NCI-H1436 (cell line): Measurements from ENCODE around the gene PCGF6.
A peak's percentile ranks its signal among the peaks of the same experiment; 100 is the strongest.
"Not testable (repeated sequence)": the region's sequence is repeated elsewhere in the genome, so short reads cannot be mapped to it uniquely, and the experiment has no call there.

Experiments used
- DNase-seq: peaks from one replicate; lab custom pipeline; 2025; lab: John Stamatoyannopoulos, UW

The PCGF6 gene, protein sequence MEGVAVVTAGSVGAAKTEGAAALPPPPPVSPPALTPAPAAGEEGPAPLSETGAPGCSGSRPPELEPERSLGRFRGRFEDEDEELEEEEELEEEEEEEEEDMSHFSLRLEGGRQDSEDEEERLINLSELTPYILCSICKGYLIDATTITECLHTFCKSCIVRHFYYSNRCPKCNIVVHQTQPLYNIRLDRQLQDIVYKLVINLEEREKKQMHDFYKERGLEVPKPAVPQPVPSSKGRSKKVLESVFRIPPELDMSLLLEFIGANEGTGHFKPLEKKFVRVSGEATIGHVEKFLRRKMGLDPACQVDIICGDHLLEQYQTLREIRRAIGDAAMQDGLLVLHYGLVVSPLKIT

DNA sequence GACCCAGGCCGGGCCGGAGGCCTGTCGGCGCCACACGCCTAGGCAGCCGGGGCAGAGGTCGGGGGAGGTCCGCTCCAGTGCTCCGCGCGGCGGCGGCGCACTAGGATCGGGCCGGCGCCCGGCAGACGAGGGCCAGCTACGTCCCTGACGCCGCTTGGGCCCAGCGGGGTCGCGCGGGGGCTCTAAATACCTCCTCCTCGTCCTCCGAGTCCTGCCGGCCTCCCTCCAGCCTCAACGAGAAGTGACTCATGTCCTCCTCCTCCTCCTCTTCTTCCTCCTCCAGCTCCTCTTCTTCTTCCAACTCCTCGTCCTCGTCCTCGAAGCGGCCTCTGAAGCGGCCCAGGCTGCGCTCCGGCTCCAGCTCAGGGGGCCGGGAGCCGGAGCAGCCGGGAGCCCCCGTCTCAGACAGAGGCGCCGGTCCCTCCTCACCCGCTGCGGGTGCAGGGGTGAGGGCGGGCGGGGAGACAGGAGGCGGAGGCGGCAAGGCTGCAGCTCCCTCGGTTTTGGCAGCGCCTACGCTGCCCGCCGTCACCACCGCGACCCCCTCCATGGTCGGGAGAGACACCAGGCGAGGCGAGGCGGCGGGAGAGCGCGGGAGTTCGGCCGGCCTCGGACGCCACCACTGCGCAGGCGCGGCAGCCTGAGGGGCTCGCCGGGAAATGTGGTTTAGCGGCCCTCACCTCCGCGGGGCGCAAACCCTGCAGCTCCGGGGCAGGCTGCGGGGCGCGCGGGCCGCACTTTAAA, at the start of gene PCGF6:
PCGF6 (minus strand) TSS at position 624 of the 744 bp plus-strand sequence; CDS start at position 550, 74 bp downstream.
- DNase-seq: peak; percentile 75

DNA sequence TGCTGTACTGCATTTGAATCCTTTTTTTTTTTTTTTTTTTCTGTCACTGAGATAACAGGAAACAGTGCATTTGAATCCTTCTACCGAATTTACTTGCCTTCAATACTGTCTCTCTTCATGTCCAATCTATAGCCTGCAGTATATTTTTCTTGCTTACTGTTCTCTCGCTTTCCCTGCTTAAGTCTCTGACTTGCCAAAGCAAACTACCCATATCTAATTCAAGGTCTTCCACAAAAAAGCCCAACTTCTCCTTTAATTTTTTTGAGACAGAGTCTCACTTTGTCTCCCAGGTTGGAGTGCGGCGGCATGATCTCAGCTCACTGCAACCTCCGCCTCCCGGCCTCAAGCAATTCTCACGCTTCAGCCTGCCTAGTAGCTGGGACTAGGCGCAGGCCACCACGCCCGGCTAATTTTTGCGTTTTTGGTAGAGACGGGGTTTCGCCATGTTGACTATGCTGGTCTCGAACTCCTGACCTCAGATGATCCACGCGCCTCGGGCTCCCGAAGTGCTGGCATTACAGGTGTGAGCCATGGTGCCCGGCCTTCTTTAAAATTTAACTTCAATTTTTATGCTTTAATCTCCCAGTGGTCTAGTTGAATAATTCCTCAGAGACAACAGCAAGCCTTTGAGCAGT, 46.4 kb upstream of the PCGF6 start:
- no peak for DNase-seq

DNA sequence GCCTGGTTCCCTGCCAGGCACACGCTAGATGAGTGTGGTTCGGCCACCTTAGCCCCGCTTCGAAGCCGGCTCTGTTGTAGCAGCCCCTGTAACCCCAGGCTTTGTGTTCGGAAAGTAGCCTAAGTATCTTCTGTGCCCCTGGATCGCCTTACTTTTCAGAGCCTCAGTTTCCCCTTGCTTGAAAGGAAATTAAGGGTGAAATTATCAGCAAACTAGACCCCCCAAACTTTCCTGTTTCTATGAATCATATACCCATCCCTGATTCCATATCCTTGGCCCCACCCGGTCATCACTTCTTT, 45.8 kb upstream of the PCGF6 start:
- no peak for DNase-seq

DNA sequence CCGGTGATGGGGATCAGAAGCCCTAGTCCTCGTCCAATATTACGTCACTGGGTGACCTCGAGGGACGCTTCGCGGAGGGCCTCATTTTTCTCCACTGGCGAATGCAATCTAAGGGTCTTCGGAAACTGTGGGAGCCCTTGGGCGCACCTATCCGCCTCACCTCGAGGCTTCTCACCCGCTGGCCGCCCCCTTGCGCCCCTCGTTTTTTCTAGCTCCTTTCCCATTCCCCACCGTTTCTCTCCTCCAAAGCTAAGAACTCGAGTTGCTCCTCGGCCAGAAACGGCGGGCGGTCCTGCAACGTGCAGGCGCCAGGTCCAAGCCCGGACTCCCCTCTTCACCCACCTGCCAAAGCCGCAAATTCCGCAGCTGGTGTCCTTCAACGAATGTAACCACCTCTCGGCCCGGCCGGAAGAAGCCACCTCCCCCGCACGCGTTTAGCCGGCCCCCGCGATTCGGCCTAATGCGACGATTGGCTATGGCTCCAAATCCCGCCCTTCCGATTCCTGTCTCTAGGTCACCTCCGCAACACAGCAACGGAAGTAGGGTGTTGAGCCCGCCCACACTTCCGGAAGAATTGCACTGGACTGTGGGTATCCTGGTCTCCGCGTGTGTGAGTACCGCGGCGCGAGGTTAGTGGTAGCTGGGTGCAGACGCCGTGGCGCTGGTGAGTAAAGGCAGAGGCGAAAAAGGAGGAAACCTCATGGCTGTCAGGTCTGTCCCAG, 45.3 kb upstream of the PCGF6 start, which contains the start of the genes ATP5MK and PDCD11:
ATP5MK (minus strand) TSS at position 409 of the 722 bp plus-strand sequence. CDS start 4,018 bp downstream, outside the sequence.
PDCD11 (plus strand) TSS at position 560 of the 722 bp plus-strand sequence. CDS start 1,801 bp downstream, outside the sequence.
- DNase-seq: peak; percentile 97

DNA sequence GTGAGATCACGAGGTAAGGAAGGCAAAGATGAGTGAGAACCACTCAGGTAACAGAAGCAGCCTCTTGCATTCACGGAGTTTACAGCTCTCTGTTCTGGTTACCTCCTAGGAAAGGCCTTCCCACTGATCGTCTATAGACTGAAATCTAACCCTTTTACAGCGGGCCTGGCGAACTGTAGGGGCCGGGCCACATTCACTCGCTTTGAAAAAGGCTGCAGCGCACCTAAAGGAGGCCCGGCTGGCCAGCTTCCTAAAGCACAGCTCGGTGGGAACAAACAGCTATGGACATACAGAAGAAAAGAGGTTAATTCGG, 44.8 kb upstream of the PCGF6 start:
- DNase-seq: no peak

DNA sequence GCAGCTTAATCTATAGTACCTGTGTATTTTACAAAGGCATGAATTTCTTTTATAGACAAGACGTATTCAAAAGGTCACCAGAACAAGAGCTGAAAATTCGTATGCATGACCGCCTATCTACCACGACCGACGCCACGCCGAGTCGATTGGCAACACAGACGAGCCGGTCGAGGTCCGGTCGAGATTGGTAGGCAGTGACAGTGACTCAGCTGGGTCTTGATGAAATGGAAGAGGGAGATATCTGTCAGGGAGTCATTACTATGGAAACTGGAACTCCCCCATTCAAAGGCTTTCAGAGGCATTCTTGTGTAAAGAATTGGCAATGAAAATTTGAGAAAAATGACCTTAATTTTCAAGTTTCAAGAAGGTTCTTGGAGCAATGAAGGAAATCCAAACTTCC, 43.2 kb upstream of the PCGF6 start:
- no peak for DNase-seq

DNA sequence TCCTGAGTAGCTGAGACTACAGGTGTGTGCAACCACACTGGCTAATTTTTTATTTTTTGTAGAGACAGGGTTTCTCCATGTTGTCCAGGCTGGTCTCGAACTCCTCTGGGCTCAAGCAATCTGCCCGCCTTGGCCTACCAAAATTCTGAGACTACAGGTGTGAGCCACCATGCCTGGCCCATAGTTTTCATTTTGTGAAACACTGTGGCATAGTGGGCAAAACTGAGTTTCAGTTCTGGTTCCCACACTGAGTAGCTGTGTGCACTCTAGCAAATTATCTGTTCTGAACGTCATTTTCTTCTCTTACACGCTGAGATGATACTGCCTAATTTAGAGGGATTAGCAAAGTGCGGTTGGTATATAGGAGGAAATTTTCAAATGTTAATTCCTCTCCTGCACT, 31.8 kb upstream of the PCGF6 start:
- no peak for DNase-seq

DNA sequence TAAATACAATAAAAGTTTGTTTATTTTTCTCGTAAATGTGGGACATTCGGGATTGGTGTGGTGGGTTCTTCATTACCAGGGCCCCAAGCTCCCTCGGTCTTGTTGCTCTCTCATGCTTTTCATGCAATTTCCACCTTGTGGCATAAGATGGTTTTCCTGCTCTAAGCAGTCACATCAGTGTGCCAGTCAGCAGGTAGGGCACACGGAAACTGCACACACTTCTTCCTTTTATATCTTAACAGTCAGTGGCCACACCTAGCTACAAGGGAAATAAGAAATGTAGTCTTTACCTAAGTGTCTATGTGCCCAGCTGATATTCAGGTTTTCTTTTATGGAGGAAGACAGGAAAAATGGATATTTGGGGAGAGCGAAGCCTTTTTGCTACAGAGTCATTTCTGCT, 23.3 kb upstream of the PCGF6 start:
- no peak for DNase-seq

DNA sequence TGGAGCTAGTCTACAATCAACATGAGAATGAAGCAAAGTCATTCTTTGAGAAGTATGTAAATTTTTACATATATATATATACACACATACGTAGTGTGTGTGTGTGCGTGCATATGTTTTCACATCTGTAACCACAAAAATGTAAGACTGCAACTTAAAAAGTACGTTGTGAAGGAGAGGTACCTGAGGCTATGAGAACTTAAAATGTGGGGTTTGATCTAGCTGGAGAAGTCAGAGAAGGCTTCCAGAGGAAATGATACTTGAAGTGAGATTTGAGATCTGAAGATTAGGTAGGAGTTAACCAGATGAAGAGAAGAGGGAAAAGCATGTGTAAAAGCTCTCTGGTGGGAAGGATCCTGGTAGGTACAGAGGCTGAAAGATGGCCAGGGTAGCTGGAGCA, 22.6 kb upstream of the PCGF6 start:
- DNase-seq: no peak

DNA sequence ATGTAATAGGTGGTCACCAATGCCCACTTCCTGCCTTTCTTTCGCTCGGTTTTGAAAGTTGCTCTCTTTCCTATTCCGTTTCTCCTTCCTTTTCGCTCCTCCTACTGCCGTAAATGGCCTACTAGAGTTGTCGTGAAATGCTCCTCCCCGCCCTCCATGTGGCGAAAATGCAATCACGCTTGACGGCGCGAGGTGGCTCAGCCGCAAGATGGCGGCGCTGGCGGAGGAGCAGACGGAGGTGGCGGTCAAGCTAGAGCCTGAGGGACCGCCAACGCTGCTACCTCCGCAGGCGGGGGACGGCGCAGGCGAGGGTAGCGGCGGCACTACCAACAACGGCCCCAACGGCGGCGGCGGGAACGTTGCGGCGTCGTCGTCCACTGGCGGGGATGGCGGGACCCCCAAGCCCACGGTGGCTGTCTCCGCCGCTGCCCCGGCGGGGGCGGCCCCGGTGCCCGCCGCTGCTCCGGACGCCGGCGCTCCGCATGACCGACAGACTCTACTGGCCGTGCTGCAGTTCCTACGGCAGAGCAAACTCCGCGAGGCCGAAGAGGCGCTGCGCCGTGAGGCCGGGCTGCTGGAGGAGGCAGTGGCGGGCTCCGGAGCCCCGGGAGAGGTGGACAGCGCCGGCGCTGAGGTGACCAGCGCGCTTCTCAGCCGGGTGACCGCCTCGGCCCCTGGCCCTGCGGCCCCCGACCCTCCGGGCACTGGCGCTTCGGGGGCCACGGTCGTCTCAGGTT, 17.0 kb upstream of the PCGF6 start, which contains the start of gene TAF5:
TAF5 (plus strand) TSS at position 195 of the 737 bp plus-strand sequence; CDS start at position 209, 14 bp downstream.
- peak; percentile 94 for DNase-seq

DNA sequence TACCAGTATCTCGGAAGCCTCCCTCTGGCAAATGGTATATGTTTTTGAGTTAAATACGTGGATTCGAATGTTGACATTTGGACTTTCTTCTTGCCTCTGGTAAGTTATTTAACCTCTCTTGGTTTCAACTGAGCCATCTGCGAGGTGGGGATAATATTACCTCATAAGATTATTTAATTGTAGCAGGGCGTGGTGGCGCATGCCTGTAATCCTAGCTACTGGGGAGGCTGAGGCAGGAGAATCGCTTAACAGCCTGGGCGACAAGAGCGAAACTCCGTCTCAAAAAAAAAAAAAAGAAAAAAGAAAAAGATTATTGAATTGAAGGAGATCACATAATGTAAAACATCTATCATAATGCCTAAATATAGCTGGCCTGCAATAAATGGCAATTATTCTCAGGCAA, 16.4 kb upstream of the PCGF6 start:
- no peak for DNase-seq

DNA sequence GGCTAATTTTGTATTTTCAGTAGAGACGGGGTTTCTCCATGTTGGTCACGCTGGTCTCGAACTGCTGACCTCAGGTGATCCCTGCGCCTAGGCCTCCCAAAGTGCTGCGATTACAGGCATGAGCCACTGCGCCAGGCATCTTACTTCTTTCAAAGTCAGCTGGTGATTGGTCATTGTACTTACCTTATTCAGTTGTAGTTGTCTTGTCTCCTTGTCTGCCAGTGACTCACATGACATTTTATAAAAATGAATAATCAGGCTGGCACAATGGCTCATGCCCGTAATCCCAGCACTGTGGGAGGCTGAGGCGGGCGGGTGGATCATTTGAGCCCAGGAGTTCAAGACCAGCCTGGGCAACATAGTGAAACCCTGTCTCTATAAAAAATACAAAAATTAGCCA, 9.9 kb upstream of the PCGF6 start:
- DNase-seq: not testable (repeated sequence)

DNA sequence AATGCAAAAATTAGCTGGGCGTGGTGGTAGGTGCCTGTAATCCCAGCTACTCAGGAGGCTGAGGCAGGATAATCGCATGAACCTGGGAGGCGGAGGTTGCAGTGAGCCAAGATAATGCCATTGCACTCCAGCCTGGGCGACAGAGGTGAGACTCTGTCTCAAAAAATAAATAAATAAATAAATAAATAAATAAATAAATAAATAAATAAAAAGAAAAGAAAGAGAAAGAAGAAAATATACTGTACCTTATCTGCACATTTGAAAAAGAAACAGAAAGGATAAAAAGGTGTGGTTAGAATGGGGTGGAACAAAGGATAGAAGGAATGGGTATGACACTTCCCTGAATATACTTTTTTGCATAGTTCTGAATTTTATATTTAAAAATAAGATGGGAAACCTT, 8.6 kb upstream of the PCGF6 start:
- DNase-seq: not testable (repeated sequence)

DNA sequence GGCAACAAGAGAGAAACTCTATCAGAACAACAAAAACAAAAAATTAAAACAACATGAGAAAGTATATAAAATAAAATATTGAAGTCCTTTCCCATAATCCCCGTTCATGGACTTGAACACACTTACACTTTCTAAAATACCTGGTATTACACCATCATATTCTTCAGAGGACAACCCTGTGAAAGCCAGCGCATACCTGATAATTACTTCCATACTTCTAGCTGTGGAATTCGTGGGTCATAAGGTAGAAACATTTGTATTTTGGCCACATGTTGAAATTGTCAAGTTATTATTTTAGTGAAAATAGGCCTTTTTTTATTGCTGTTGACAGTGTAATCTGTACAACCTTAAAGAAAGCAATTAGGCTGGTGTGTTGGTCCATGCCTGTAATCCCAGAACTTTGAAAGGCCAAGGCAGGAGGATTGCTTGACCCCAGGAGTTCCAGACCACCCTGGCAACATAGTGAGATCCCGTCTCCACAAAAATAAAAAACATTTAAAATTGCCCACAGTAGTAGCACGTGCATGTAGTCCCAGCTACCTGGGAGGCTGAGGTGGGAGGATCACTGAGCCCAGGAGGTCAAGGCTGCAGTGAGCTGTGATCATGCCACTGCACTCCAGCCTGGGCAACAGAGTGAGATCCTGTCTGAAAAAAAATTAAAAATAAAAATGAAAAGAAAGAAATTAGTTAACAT, 5.1 kb upstream of the PCGF6 start:
- DNase-seq: no peak

DNA sequence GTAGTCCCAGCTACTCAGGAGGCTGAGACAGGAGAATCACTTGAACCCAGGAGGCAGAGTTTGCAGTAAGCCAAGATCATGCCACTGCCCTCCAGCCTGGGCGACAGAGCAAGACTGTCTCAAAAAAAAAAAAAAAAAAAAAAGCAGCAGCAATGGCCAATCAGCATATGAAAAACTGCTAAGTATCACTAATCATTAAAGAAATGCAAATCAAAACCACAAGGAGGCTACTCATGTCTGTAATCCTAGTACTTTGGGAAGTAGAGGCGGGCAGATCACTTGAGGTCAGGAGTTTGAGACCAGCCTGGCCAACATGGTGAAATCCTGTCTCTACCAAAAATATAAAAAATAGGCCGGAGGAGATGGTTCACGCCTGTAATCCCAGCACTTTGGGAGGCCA, 3.6 kb upstream of the PCGF6 start:
- not testable (repeated sequence) for DNase-seq

DNA sequence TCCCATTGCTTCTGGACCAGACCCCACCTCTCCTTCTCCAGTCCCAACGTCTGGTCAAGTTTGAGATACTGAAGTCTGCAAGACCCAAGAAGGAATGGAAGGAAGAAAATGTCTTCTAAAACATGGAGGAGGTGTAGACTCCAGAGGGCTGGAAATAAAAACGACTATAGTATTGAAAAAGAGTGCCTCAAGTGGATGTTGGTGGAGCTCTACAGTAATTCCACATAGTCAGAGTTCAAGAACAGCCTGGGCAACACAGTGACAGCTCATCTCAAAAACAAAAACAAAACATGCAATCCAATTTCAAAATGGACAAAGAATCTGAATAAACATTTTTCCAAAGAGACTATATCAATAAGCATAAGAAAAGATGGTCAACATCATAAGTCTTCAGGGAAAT, 2.3 kb upstream of the PCGF6 start:
- no peak for DNase-seq

DNA sequence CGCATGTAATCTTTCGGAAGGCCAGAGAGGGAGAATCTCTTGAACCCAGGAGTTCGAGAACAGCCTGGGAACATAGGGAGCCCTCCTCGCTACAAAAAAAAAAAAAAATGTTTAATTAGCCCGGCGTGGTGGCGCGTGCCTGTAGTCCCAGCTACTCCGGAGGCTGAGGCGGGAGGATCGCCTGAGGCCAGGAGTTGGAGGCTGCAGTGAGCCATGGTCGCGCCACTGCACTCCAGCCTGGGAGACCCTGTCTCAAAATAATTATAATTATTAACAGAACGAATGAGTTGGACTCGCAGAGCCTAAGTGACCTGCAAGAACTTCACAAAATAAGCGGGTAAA, 794 bp downstream of the PCGF6 start:
- DNase-seq: no peak

DNA sequence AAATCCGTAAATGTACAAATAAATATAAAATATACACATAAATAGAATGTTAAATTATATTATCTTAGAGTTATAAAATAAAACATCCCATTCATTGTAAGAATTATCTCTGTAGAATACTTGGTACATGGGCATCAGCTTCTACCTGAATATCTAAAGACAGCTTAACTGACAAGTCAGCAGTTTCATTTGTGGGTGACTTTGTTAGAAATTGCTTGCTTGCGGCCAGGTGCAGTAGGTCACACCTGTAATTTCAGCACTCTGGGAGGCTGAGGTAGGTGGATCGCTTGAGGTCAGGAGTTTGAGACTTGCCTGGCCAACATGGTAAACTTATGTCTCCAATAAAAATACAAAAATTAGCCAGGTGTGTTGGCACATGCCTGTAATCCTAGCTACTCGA, 14.6 kb downstream of the PCGF6 start:
- no peak for DNase-seq

DNA sequence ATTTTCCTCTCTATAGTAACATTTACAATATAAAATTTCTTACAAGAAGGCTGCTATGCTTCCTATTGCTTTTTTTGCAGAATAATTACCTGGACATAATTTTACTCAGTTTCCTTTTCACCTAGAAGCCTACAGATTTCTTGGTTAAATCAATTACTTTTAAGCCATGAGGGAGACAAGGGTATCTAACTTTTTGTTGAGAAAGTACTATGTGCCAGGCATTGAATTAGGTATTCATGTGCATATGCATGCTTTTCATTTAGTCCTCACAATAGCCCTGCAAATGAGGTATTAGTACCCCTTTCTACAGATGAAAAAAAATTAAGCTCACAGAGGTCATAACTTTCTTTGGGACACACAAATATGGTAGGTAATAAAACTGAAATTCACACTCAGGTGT, 16.4 kb downstream of the PCGF6 start:
- no peak for DNase-seq

DNA sequence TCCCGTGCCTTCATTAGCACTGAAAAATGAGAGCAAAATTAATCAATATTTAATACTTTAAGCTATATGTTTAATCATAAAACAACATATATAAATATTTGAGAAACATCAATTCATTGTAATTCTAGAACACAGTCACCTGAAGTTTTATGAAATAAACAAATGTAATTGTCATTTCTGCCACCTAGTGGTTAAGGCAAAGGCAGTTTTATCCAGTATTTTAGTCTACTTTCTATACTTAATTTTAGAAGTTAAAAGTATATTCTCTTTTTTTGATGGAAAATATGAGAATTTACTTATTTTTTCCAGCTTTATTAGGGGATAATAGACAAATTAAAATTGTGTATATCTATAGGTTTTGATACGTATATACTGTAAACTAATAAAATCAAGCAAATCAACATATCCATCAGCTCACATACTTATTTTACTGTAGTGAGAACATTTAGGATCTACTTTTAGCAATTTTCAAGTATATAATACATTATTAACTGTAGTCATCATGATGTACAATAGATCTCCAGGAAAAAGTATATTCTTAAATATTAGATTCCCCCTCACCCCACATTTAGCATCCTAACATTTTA, 16.9 kb downstream of the PCGF6 start:
- DNase-seq: peak; percentile 9

DNA sequence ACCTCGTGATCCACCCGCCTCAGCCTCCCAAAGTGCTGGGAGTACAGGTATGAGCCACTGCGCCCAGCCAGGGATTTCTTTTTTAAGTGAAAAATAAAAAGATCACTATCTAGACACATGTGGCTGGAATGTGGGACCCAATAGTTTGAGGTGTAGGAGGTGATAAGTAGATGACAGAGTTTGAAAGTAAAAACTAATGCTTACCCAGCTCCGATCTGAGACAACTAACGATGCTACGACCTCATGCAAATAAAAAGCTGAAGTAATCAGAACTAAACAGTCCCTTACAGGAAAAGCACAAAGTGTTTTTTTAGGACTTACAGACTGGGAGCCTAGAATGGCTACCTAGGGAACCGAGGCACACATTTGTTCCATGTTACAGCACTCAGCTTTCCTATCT, 23.0 kb downstream of the PCGF6 start:
- DNase-seq: no peak
